Measurements from ENCODE around the gene TOMM40. TPM values are rescaled to one million over a fixed set of nuclear protein-coding genes. Genes with fewer than 3 reads are reported as not detected.

Gene TOMM40
- total RNA-seq, 1 experiment from 2014 or later: 180 TPM

DNA sequence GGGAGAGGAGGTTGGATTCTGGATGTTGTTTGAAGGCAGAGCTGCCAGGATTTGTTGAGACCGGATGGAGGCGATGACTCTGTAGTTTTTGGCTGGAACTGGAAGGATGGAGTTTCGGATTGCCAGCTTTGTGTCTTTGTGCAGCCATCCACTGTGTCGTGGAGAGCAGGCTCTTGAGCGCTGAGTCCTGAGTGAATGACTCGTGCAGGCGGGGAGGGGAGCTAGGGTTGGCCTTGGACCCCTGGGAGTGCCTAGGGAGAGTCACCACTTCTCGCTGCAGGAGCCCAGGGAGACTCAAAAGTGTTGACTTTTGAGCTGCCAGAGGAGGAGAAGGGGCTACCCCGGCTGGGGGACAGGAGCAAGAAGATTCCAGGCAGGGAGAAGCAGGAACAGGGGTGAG lies 3.9 kb downstream of the TOMM40 start:
- no peak overlapping the region for H3K4me2 ChIP-seq (ENCODE audit: insufficient read depth, insufficient read length, low read length)
- H3K4me1 Mint-ChIP-seq: peaks cover 3 to 19% of the 10 kb centered on the region in 2 experiments
- H3K9me3 Mint-ChIP-seq: no peaks in the 10 kb centered on the region
- no peak overlapping the region for H2AFZ ChIP-seq (ENCODE audit: low read length)
- H3K23ac ChIP-seq (ENCODE audit: insufficient read length, low read depth, low read length): no peak overlapping the region
- H3K79me2 ChIP-seq (ENCODE audit: insufficient read depth, low read length): peaks cover 12% of the 10 kb centered on the region
- no peak overlapping the region for H3K4ac ChIP-seq (ENCODE audit: low read depth, low read length)
- no peak overlapping the region; a peak in 1 of 5 replicates for H3K4me3 Mint-ChIP-seq
- no peak for DNase-seq
- H3K27me3 Mint-ChIP-seq (ENCODE audit: low read depth): no peaks in the 10 kb centered on the region; the same call in 1 of the 2 replicates
- H3K27ac ChIP-seq (ENCODE audit: insufficient read length, low read depth, low read length): no peak overlapping the region
- no peak overlapping the region for H4K5ac ChIP-seq (ENCODE audit: insufficient read length, low read depth, low read length)
- H3K36me3 Mint-ChIP-seq (ENCODE audit: insufficient read depth in 1 of 3, low read depth in 3 of 3): peaks cover 57 to 77% (median 68%) of the 10 kb centered on the region in 3 experiments; a peak in 6 of 7 replicates
- no peak overlapping the region for H2BK120ac ChIP-seq (ENCODE audit: low read depth, low read length, poor library complexity, severe bottlenecking)
- no peaks in the 10 kb centered on the region for H3K27me3 ChIP-seq (ENCODE audit: insufficient read depth, low read length)
- peaks cover 6% of the 10 kb centered on the region for H3K23me2 ChIP-seq (ENCODE audit: insufficient read length, low read depth, low read length, poor library complexity, severe bottlenecking)
- no peaks in the 10 kb centered on the region for H3K9me3 ChIP-seq (ENCODE audit: control insufficient read depth, low read depth, low read length)
- no peak overlapping the region for H3K56ac ChIP-seq (ENCODE audit: insufficient read length, low read depth, low read length)
- H3K9ac ChIP-seq (ENCODE audit: extremely low read depth, insufficient read length, low read length): no peak overlapping the region
- no peak overlapping the region for H2BK15ac ChIP-seq (ENCODE audit: low read depth, low read length)
- no peak overlapping the region for H2BK5ac ChIP-seq (ENCODE audit: insufficient read length, low read length)
- peaks cover 6% of the 10 kb centered on the region; the same call in 1 of the 2 replicates for H3K4me1 ChIP-seq (ENCODE audit: insufficient read depth, low read length)
- no peak overlapping the region for H2AK5ac ChIP-seq (ENCODE audit: insufficient read length, low read length)
- peaks cover 3% of the 10 kb centered on the region for H4K20me1 ChIP-seq (ENCODE audit: control insufficient read depth, insufficient read depth, insufficient read length)
- no peak overlapping the region for H3K14ac ChIP-seq (ENCODE audit: insufficient read depth, low read length)
- no peak overlapping the region for H3K18ac ChIP-seq (ENCODE audit: insufficient read length, low read depth, low read length)
- H2BK12ac ChIP-seq (ENCODE audit: insufficient read length, low read depth, low read length): no peak overlapping the region
- no peak overlapping the region for H4K91ac ChIP-seq (ENCODE audit: insufficient read length, low read depth, low read length)
- no peak overlapping the region for H3T11ph ChIP-seq (ENCODE audit: low read length)
- TF ChIP-seq CTCF (conservative IDR thresholded peaks at IDR 0.05): no peak
- no peak overlapping the region for H4K8ac ChIP-seq (replicated peaks; ENCODE audit: insufficient read length, low read depth, low read length)
- no CpG with 5 or more reads among the region's 9 CpGs for WGBS (ENCODE audit: extremely low coverage, insufficient read length, low lambda C conversion rate)
- no peak overlapping the region for H2BK20ac ChIP-seq (ENCODE audit: low read depth, low read length, poor library complexity, severe bottlenecking)
- no peak overlapping the region; a peak in 1 of 7 replicates for H3K27ac Mint-ChIP-seq
- peaks cover 15% of the 10 kb centered on the region for H3K79me1 ChIP-seq (ENCODE audit: insufficient read depth, low read depth, low read length, poor library complexity, severe bottlenecking)
